ENCODE measurements around the gene ELFN2. TPM values are rescaled to one million over a fixed set of nuclear protein-coding genes. Genes with fewer than 3 reads are reported as not detected.

The ELFN2 gene
- total and polyA plus RNA-seq, 4 donors, result 0.62 to 6.8 (median 1.6) TPM

- peaks cover 12 to 64% (median 51%) of the 10 kb centered on the region in 3 donors for H3K27me3 ChIP-seq (ENCODE audit: control insufficient read depth in 3 of 3, insufficient read depth in 3 of 3, low read length in 2 of 3)
- no peak overlapping the region for H3K4me3 ChIP-seq
- 94 to 96% methylated on average over 8 of the region's 8 CpGs for WGBS, 2 donors
- H3K36me3 ChIP-seq (ENCODE audit: control insufficient read depth in 4 of 4, insufficient read depth in 4 of 4, low read length in 4 of 4), result no peaks in the 10 kb centered on the region
- no peak for TF ChIP-seq CTCF (IDR thresholded peaks at IDR 0.05; ENCODE audit: control extremely low read depth, extremely low read depth)
- ATAC-seq (ENCODE audit: insufficient read depth, low FRiP score), result no peak
- H3K9ac ChIP-seq (ENCODE audit: insufficient read depth in 1 of 2, low read length in 2 of 2), result no peak overlapping the region
- H3K9me3 ChIP-seq (ENCODE audit: control insufficient read depth in 4 of 4, insufficient read depth in 3 of 4, low read length in 3 of 4), result peaks cover 0 to 2% (median 0%) of the 10 kb centered on the region in 4 donors
- H3K27ac ChIP-seq (ENCODE audit: low read depth in 1 of 2, low read length in 1 of 2), result no peak overlapping the region
- DNase-seq, result no peak
- H3K4me1 ChIP-seq (ENCODE audit: control insufficient read depth in 5 of 5, insufficient read depth in 5 of 5, low read length in 5 of 5), result peaks cover 0 to 25% (median 18%) of the 10 kb centered on the region in 5 donors
These were observed 4.0 kb downstream of the ELFN2 start for GRCh38 chr22:37423283-37423682.

- Histone ChIP-seq H3K27me3 (ENCODE audit: control insufficient read depth in 3 of 3, insufficient read depth in 3 of 3, low read length in 2 of 3) (peaks cover 12 to 60% (median 48%) of the 10 kb centered on the region in 3 donors), H3K9me3 (ENCODE audit: control insufficient read depth in 4 of 4, insufficient read depth in 3 of 4, low read length in 3 of 4) (peaks cover 0 to 2% (median 0%) of the 10 kb centered on the region in 4 donors), H3K9ac (ENCODE audit: insufficient read depth in 1 of 2, low read length in 2 of 2) (no peak overlapping the region), H3K4me1 (ENCODE audit: control insufficient read depth in 5 of 5, insufficient read depth in 5 of 5, low read length in 5 of 5) (peaks cover 0 to 21% (median 12%) of the 10 kb centered on the region in 5 donors), H3K36me3 (ENCODE audit: control insufficient read depth in 4 of 4, insufficient read depth in 4 of 4, low read length in 4 of 4) (no peaks in the 10 kb centered on the region), H3K4me3 (no peak overlapping the region), H3K27ac (ENCODE audit: low read depth in 1 of 2, low read length in 1 of 2) (no peak overlapping the region)
- DNase-seq, result no peak
- no peak for ATAC-seq (ENCODE audit: insufficient read depth, low FRiP score)
- no peak for TF ChIP-seq CTCF (IDR thresholded peaks at IDR 0.05; ENCODE audit: control extremely low read depth, extremely low read depth)
- 80 to 85% methylated on average over 9 of the region's 9 CpGs for WGBS, 2 donors
These were observed 5.8 kb downstream of the ELFN2 start for GRCh38 chr22:37421468-37421877.

- H3K36me3 ChIP-seq (ENCODE audit: control insufficient read depth in 4 of 4, insufficient read depth in 4 of 4, low read length in 4 of 4), result no peaks in the 10 kb centered on the region
- H3K4me3 ChIP-seq, result no peak overlapping the region
- peaks cover 12 to 54% (median 45%) of the 10 kb centered on the region in 3 donors for H3K27me3 ChIP-seq (ENCODE audit: control insufficient read depth in 3 of 3, insufficient read depth in 3 of 3, low read length in 2 of 3)
- H3K9me3 ChIP-seq (ENCODE audit: control insufficient read depth in 4 of 4, insufficient read depth in 3 of 4, low read length in 3 of 4), result peaks cover 0 to 2% (median 0%) of the 10 kb centered on the region in 4 donors
- H3K4me1 ChIP-seq (ENCODE audit: control insufficient read depth in 5 of 5, insufficient read depth in 5 of 5, low read length in 5 of 5), result peaks cover 0 to 15% (median 6%) of the 10 kb centered on the region in 5 donors
- H3K9ac ChIP-seq (ENCODE audit: insufficient read depth in 1 of 2, low read length in 2 of 2), result no peak overlapping the region
- TF ChIP-seq CTCF (IDR thresholded peaks at IDR 0.05; ENCODE audit: control extremely low read depth, extremely low read depth), result no peak
- DNase-seq (no peak), ATAC-seq (ENCODE audit: insufficient read depth, low FRiP score) (no peak)
- H3K27ac ChIP-seq (ENCODE audit: low read depth in 1 of 2, low read length in 1 of 2), result no peak overlapping the region
- 24 to 46% methylated on average over 18 of the region's 18 CpGs for WGBS, 2 donors
These were observed 6.4 kb downstream of the ELFN2 start for GRCh38 chr22:37420686-37421467.
